Mesendoderm (in vitro differentiated cells): ENCODE data around the gene PLA2G3.

Experiments used
- DNase-seq: peaks from one replicate; pipeline ENCODE4 v3.0.0; 2013
- H2AK5ac ChIP-seq: 2 replicates; pipeline ENCODE4 v1.6.1; 2013; ENCODE audit warnings: low read length, inconsistent platforms
- H2BK120ac ChIP-seq: 2 replicates; pipeline ENCODE4 v1.6.1; 2013; ENCODE audit warnings: low read depth, mild to moderate bottlenecking, low read length, moderate library complexity, mixed read lengths
- H2BK15ac ChIP-seq: replicated peaks from 2 replicates; pipeline ENCODE4 v1.6.1; 2013; ENCODE audit warnings: low read depth, mild to moderate bottlenecking, moderate library complexity
- H2BK5ac ChIP-seq: 2 replicates; pipeline ENCODE4 v1.6.1; 2013; ENCODE audit warnings: low read length, inconsistent platforms
- H3K18ac ChIP-seq: 2 replicates; pipeline ENCODE4 v1.6.1; 2013; ENCODE audit warnings: mild to moderate bottlenecking, low read length, mixed read lengths
- H3K23ac ChIP-seq: one replicate; pipeline ENCODE4 v1.6.1; 2013; ENCODE audit warnings: low read length
- H3K27ac ChIP-seq: 2 replicates; pipeline ENCODE4 v1.5.1; 2013; ENCODE audit warnings: low read depth, mild to moderate bottlenecking, inconsistent platforms, low read length, moderate library complexity
- H3K27me3 ChIP-seq: 2 replicates; pipeline ENCODE4 v1.6.1; 2013; ENCODE audit warnings: low read length, control low read depth, mild to moderate bottlenecking, inconsistent platforms; ENCODE audit not compliant: insufficient read depth, poor library complexity
- H3K36me3 ChIP-seq: 2 replicates; pipeline ENCODE4 v1.6.1; 2013; ENCODE audit warnings: low read length, inconsistent platforms; ENCODE audit not compliant: control insufficient read depth, insufficient read depth
- H3K4ac ChIP-seq: one replicate; pipeline ENCODE4 v1.6.1; 2013; ENCODE audit warnings: low read depth, mild to moderate bottlenecking, low read length, moderate library complexity
- H3K4me1 ChIP-seq: 2 replicates; pipeline ENCODE4 v1.6.1; 2013; ENCODE audit warnings: low read depth, low read length, inconsistent platforms; ENCODE audit not compliant: control insufficient read depth
- H3K4me2 ChIP-seq: 2 replicates; pipeline ENCODE4 v1.6.1; 2013; ENCODE audit warnings: low read length
- H3K4me3 ChIP-seq: 2 replicates; pipeline ENCODE4 v1.5.1; 2013; ENCODE audit warnings: mild to moderate bottlenecking, low read length
- H3K56ac ChIP-seq: one replicate; pipeline ENCODE4 v1.6.1; 2013; ENCODE audit warnings: low read length
- H3K79me1 ChIP-seq: 2 replicates; pipeline ENCODE4 v1.6.1; 2013; ENCODE audit warnings: low read length, inconsistent platforms
- H3K79me2 ChIP-seq: 2 replicates; pipeline ENCODE4 v1.6.1; 2013; ENCODE audit warnings: mild to moderate bottlenecking, low read length; ENCODE audit not compliant: control insufficient read depth, insufficient read depth
- H3K9ac ChIP-seq: 2 replicates; pipeline ENCODE4 v1.6.1; 2013; ENCODE audit warnings: low read length, inconsistent platforms
- H4K5ac ChIP-seq: one replicate; pipeline ENCODE4 v1.6.1; 2013; ENCODE audit warnings: low read length
- H4K8ac ChIP-seq: one replicate; pipeline ENCODE4 v1.6.1; 2013; ENCODE audit warnings: low read depth, mild to moderate bottlenecking, control low read depth, low read length, moderate library complexity
- WGBS: extraction: QIAGEN DNeasy Blood & Tissue Kit; methylation state at CpG from one replicate; pipeline ENCODE4 v1.1.7; 2013; ENCODE audit warnings: low lambda C conversion rate, missing lambda C conversion rate; ENCODE audit not compliant: insufficient coverage; ENCODE audit errors: extremely low coverage; 5-methylcytosine and 5-hydroxymethylcytosine counted together

Gene PLA2G3

GRCh38 chr22:31094741-31095140 lies 45.6 kb downstream of the PLA2G3 start:
- H3K9ac ChIP-seq = no peak overlapping the region
- H3K79me2 ChIP-seq = no peaks in the 10 kb centered on the region
- no peak overlapping the region for H3K18ac ChIP-seq
- no peaks in the 10 kb centered on the region for H3K36me3 ChIP-seq
- H3K4me1 ChIP-seq = peaks cover 2% of the 10 kb centered on the region
- no peak overlapping the region for H3K4me3 ChIP-seq
- no peak overlapping the region for H3K27ac ChIP-seq
- no CpG with 5 or more reads among the region's 7 CpGs for WGBS
- H3K4me2 ChIP-seq = no peak overlapping the region
- no peak overlapping the region for H3K56ac ChIP-seq
- no peak overlapping the region for H3K23ac ChIP-seq
- H4K8ac ChIP-seq = no peak overlapping the region
- no peak overlapping the region for H2BK120ac ChIP-seq
- no peak for DNase-seq
- no peak overlapping the region for H4K5ac ChIP-seq
- H3K79me1 ChIP-seq = no peaks in the 10 kb centered on the region
- no peak overlapping the region for H2AK5ac ChIP-seq
- no peak overlapping the region for H3K4ac ChIP-seq
- H3K27me3 ChIP-seq = no peaks in the 10 kb centered on the region
- no peak overlapping the region for H2BK15ac ChIP-seq
- H2BK5ac ChIP-seq = no peak overlapping the region

- Histone ChIP-seq H3K79me2 (no peaks in the 10 kb centered on the region), H4K8ac (no peak overlapping the region), H3K23ac (no peak overlapping the region), H3K18ac (no peak overlapping the region), H3K27ac (no peak overlapping the region), H3K4me3 (no peak overlapping the region), H3K27me3 (no peaks in the 10 kb centered on the region), H2BK15ac (no peak overlapping the region), H3K56ac (no peak overlapping the region), H2BK120ac (no peak overlapping the region), H3K9ac (no peak overlapping the region), H3K4ac (no peak overlapping the region), H4K5ac (no peak overlapping the region), H3K36me3 (no peaks in the 10 kb centered on the region), H3K4me2 (no peak overlapping the region), H3K79me1 (no peaks in the 10 kb centered on the region), H2BK5ac (no peak overlapping the region), H2AK5ac (no peak overlapping the region), H3K4me1 (peaks cover 2% of the 10 kb centered on the region)
- no CpG with 5 or more reads among the region's 5 CpGs for WGBS
- DNase-seq = no peak
Measured at GRCh38 chr22:31094021-31094551, 46.2 kb downstream of the PLA2G3 start.

- H2BK15ac ChIP-seq = no peak overlapping the region
- H3K4ac ChIP-seq = no peak overlapping the region
- no peaks in the 10 kb centered on the region for H3K27me3 ChIP-seq
- no peaks in the 10 kb centered on the region for H3K79me1 ChIP-seq
- H4K5ac ChIP-seq = no peak overlapping the region
- H3K9ac ChIP-seq = no peak overlapping the region
- no peak overlapping the region for H4K8ac ChIP-seq
- H3K36me3 ChIP-seq = no peaks in the 10 kb centered on the region
- H3K18ac ChIP-seq = no peak overlapping the region
- no peak overlapping the region for H3K56ac ChIP-seq
- H3K23ac ChIP-seq = no peak overlapping the region
- no peak overlapping the region for H2BK120ac ChIP-seq
- no peaks in the 10 kb centered on the region for H3K79me2 ChIP-seq
- no peaks in the 10 kb centered on the region for H3K4me1 ChIP-seq
- DNase-seq = no peak
- no peak overlapping the region for H2AK5ac ChIP-seq
- H2BK5ac ChIP-seq = no peak overlapping the region
- no peak overlapping the region for H3K4me3 ChIP-seq
- no peak overlapping the region for H3K4me2 ChIP-seq
- no CpG with 5 or more reads among the region's 33 CpGs for WGBS
- H3K27ac ChIP-seq = no peak overlapping the region
Measured at GRCh38 chr22:31093086-31093850, 47.0 kb downstream of the PLA2G3 start.

- H3K9ac ChIP-seq = no peak overlapping the region
- no peak overlapping the region for H3K18ac ChIP-seq
- H2BK15ac ChIP-seq = no peak overlapping the region
- no peak overlapping the region for H3K23ac ChIP-seq
- H3K27ac ChIP-seq = no peak overlapping the region
- H3K27me3 ChIP-seq = no peaks in the 10 kb centered on the region
- no peak overlapping the region for H3K4me3 ChIP-seq
- no peaks in the 10 kb centered on the region for H3K79me2 ChIP-seq
- H3K36me3 ChIP-seq = no peaks in the 10 kb centered on the region
- no peak overlapping the region for H4K8ac ChIP-seq
- WGBS = no CpG with 5 or more reads among the region's 9 CpGs
- no peaks in the 10 kb centered on the region for H3K79me1 ChIP-seq
- DNase-seq = no peak
- no peak overlapping the region for H2AK5ac ChIP-seq
- no peak overlapping the region for H2BK5ac ChIP-seq
- H3K4me2 ChIP-seq = no peak overlapping the region
- H2BK120ac ChIP-seq = no peak overlapping the region
- H3K56ac ChIP-seq = no peak overlapping the region
- H3K4ac ChIP-seq = no peak overlapping the region
- no peak overlapping the region for H4K5ac ChIP-seq
- H3K4me1 ChIP-seq = no peaks in the 10 kb centered on the region
Measured at GRCh38 chr22:31092161-31092560, 48.1 kb downstream of the PLA2G3 start.

- Histone ChIP-seq H2BK120ac (no peak overlapping the region), H3K4me3 (no peak overlapping the region), H3K9ac (no peak overlapping the region), H3K4me2 (no peak overlapping the region), H3K4me1 (no peaks in the 10 kb centered on the region), H2BK15ac (no peak overlapping the region), H3K4ac (no peak overlapping the region), H3K27ac (no peak overlapping the region), H3K79me2 (no peaks in the 10 kb centered on the region), H3K56ac (no peak overlapping the region), H2BK5ac (no peak overlapping the region), H4K8ac (no peak overlapping the region), H3K18ac (no peak overlapping the region), H3K36me3 (no peaks in the 10 kb centered on the region), H4K5ac (no peak overlapping the region), H3K79me1 (no peaks in the 10 kb centered on the region), H3K27me3 (no peaks in the 10 kb centered on the region), H3K23ac (no peak overlapping the region), H2AK5ac (no peak overlapping the region)
- WGBS = no CpG with 5 or more reads among the region's 29 CpGs
- DNase-seq = no peak
Measured at GRCh38 chr22:31091106-31091975, 49.0 kb downstream of the PLA2G3 start.
